GM23248 (cell line): ENCODE data around the gene XPC. TPM values are rescaled to one million over a fixed set of nuclear protein-coding genes. Genes with fewer than 3 reads are reported as not detected.
"Not testable (repeated sequence)": the region's sequence is repeated elsewhere in the genome, so short reads cannot be mapped to it uniquely, and the experiment has no call there.

Experiments
- DNase-seq: peaks from one replicate; pipeline ENCODE4 v3.0.0-alpha.2; 2015
- H2AFZ ChIP-seq: fragments of 200-600 bp; sonication (generic); 2 replicates; pipeline ENCODE4 v1.6.1; 2016; ENCODE audit warnings: antibody characterized with exemption
- H3F3A ChIP-seq: fragments of 200-600 bp; sonication (generic); 2 replicates; pipeline ENCODE4 v1.6.1; 2016; ENCODE audit warnings: mild to moderate bottlenecking, antibody characterized with exemption, mixed run types; ENCODE audit not compliant: insufficient read depth
- H3K27ac ChIP-seq: fragments of 200-600 bp; sonication (generic); 2 replicates; pipeline ENCODE4 v1.5.1; 2016; ENCODE audit warnings: mild to moderate bottlenecking
- H3K27me3 ChIP-seq: fragments of 200-600 bp; sonication (generic); replicated peaks from 2 replicates; pipeline ENCODE4 v1.6.1; 2016; ENCODE audit warnings: mild to moderate bottlenecking; ENCODE audit not compliant: insufficient read depth
- H3K36me3 ChIP-seq: fragments of 200-600 bp; sonication (generic); 2 replicates; pipeline ENCODE4 v1.6.1; 2016; ENCODE audit warnings: low read depth, mild to moderate bottlenecking
- H3K4me1 ChIP-seq: fragments of 200-600 bp; sonication (generic); 2 replicates; pipeline ENCODE4 v1.6.1; 2016; ENCODE audit warnings: mild to moderate bottlenecking; ENCODE audit not compliant: insufficient read depth
- H3K4me2 ChIP-seq: fragments of 200-600 bp; sonication (generic); one replicate; pipeline ENCODE4 v1.6.1; 2016; ENCODE audit warnings: mild to moderate bottlenecking; ENCODE audit not compliant: unreplicated experiment
- H3K4me3 ChIP-seq: fragments of 200-600 bp; sonication (generic); 2 replicates; pipeline ENCODE4 v1.5.1; 2016; ENCODE audit warnings: mild to moderate bottlenecking
- H3K79me2 ChIP-seq: fragments of 200-600 bp; sonication (generic); 2 replicates; pipeline ENCODE4 v1.6.1; 2016; ENCODE audit warnings: mild to moderate bottlenecking; ENCODE audit not compliant: insufficient read depth
- H3K9ac ChIP-seq: fragments of 200-600 bp; sonication (generic); 2 replicates; pipeline ENCODE4 v1.6.1; 2016; ENCODE audit warnings: mild to moderate bottlenecking
- H3K9me2 ChIP-seq: fragments of 200-600 bp; sonication (generic); 2 replicates; pipeline ENCODE4 v1.6.1; 2016; ENCODE audit warnings: mixed run types, mild to moderate bottlenecking, moderate library complexity; ENCODE audit not compliant: insufficient read depth
- H3K9me3 ChIP-seq: fragments of 200-600 bp; sonication (generic); one replicate; pipeline ENCODE4 v1.6.1; 2017; ENCODE audit warnings: low read depth
- H4K20me1 ChIP-seq: fragments of 200-600 bp; sonication (generic); 2 replicates; pipeline ENCODE4 v1.6.0; 2016; ENCODE audit not compliant: insufficient read depth
- EZH2 ChIP-seq: fragments of 200-600 bp; sonication (generic); IDR thresholded peaks from 2 replicates; pipeline ENCODE4 v1.6.1; 2018; ENCODE audit warnings: antibody characterized with exemption, mild to moderate bottlenecking; ENCODE audit not compliant: insufficient read depth, poor library complexity, severe bottlenecking
- EZH2phosphoT487 ChIP-seq: fragments of 200-600 bp; sonication (generic); IDR thresholded peaks from 2 replicates; pipeline ENCODE4 v1.6.1; 2018; ENCODE audit warnings: antibody characterized with exemption, moderate library complexity, mild to moderate bottlenecking, low read depth; ENCODE audit not compliant: insufficient read depth
- WGBS, 2 experiments: methylation state at CpG; one replicate each; pipeline ENCODE4 v1.1.6; 2015 to 2017; ENCODE audit warnings: low lambda C conversion rate in 2 of 2, low coverage in 1 of 2; ENCODE audit errors: missing lambda C conversion rate in 2 of 2; 5-methylcytosine and 5-hydroxymethylcytosine counted together
- in situ Hi-C: fragments of 300-500 bp; cut with MboI; formaldehyde crosslinking; loops from 2 replicates; pipeline ENCODE4 v1.15.0; 2020
- polyA plus RNA-seq: library from polyadenylated mRNA; unstranded; fragments of >200 nt; fragmentation: Nextera tagmentation; extraction: Ambion mirVana; gene quantifications from 2 replicates; pipeline ENCODE4 v1.2.1, GENCODE V29; 2016
- total RNA-seq: library from RNA; depleted of rRNA; stranded (reverse); fragments of >200 nt; shearing (Covaris generic); gene quantifications from 2 replicates; pipeline ENCODE4 v1.2.3, GENCODE V29; 2014

The XPC gene
- total and polyA plus RNA-seq, 2 experiments from 2014 or later = 42.4 to 62.1 TPM

GRCh38 chr3:14118400-14119381 lies 59.7 kb downstream of the XPC start:
- Histone ChIP-seq H3K4me3 (no peak overlapping the region), H3K27me3 (no peaks in the 10 kb centered on the region), H3K36me3 (0 out of 2 replicates have a peak, but pooled peaks cover 11% of the 10 kb centered on the region), H3K4me2 (no peak overlapping the region), H3K79me2 (peaks cover 33% of the 10 kb centered on the region), H3K9ac (no peak overlapping the region), H3K9me2 (no peaks in the 10 kb centered on the region), H3K9me3 (no peaks in the 10 kb centered on the region), H3K27ac (no peak overlapping the region), H3K4me1 (peaks cover 4% of the 10 kb centered on the region; the same call in 1 of the 2 replicates), H2AFZ (no peak overlapping the region), H3F3A (no peaks in the 10 kb centered on the region), H4K20me1 (no peaks in the 10 kb centered on the region)
- in situ Hi-C loops = no loop called here
- TF ChIP-seq EZH2phosphoT487 (no peak), EZH2 (no peak)
- no peak for DNase-seq
- 75 to 80% methylated on average over 13 of the region's 13 CpGs for WGBS, 2 experiments

GRCh38 chr3:14117468-14118399 lies 60.7 kb downstream of the XPC start:
- H3K79me2 ChIP-seq = peaks cover 23% of the 10 kb centered on the region
- no peak overlapping the region for H3K4me2 ChIP-seq
- no peak for DNase-seq
- no peak overlapping the region for H2AFZ ChIP-seq
- no peaks in the 10 kb centered on the region for H3K27me3 ChIP-seq
- no peaks in the 10 kb centered on the region for H3K4me1 ChIP-seq
- H3K9me2 ChIP-seq = no peaks in the 10 kb centered on the region
- in situ Hi-C loops = no loop called here
- no peak overlapping the region for H3K4me3 ChIP-seq
- no peaks in the 10 kb centered on the region for H3F3A ChIP-seq
- 86 to 89% methylated on average over 10 of the region's 10 CpGs for WGBS, 2 experiments
- no peak for TF ChIP-seq EZH2phosphoT487
- TF ChIP-seq EZH2 = no peak
- 0 out of 2 replicates have a peak, but pooled peaks cover 14% of the 10 kb centered on the region for H3K36me3 ChIP-seq
- H4K20me1 ChIP-seq = no peaks in the 10 kb centered on the region
- H3K9me3 ChIP-seq = no peaks in the 10 kb centered on the region
- no peak overlapping the region for H3K9ac ChIP-seq
- no peak overlapping the region for H3K27ac ChIP-seq

- Histone ChIP-seq H3K27me3 (no peaks in the 10 kb centered on the region), H4K20me1 (no peaks in the 10 kb centered on the region), H3K4me1 (no peaks in the 10 kb centered on the region), H2AFZ (no peak overlapping the region), H3K4me2 (no peak overlapping the region), H3K79me2 (peaks cover 5% of the 10 kb centered on the region), H3K27ac (no peak overlapping the region), H3K9me3 (no peaks in the 10 kb centered on the region), H3K36me3 (0 out of 2 replicates have a peak, but pooled peaks cover 25% of the 10 kb centered on the region), H3K9me2 (no peaks in the 10 kb centered on the region), H3F3A (no peaks in the 10 kb centered on the region), H3K9ac (no peak overlapping the region), H3K4me3 (no peak overlapping the region)
- 88 to 92% methylated on average over 7 of the region's 7 CpGs for WGBS, 2 experiments
- no peak for DNase-seq
- in situ Hi-C loops = no loop called here
- TF ChIP-seq EZH2phosphoT487 = no peak
- no peak for TF ChIP-seq EZH2
Measured at GRCh38 chr3:14113965-14114635, 64.3 kb downstream of the XPC start.

- no peaks in the 10 kb centered on the region for H3K27me3 ChIP-seq
- H3K9ac ChIP-seq = no peak overlapping the region
- H3K4me1 ChIP-seq = no peaks in the 10 kb centered on the region
- H4K20me1 ChIP-seq = no peaks in the 10 kb centered on the region
- H2AFZ ChIP-seq = no peak overlapping the region
- no peak overlapping the region for H3K27ac ChIP-seq
- no peaks in the 10 kb centered on the region for H3K9me3 ChIP-seq
- 96 to 97% methylated on average over 4 of the region's 4 CpGs for WGBS, 2 experiments
- in situ Hi-C loops = no loop called here
- H3F3A ChIP-seq = no peaks in the 10 kb centered on the region
- DNase-seq = peak; percentile 23
- H3K79me2 ChIP-seq = no peaks in the 10 kb centered on the region
- H3K9me2 ChIP-seq = no peaks in the 10 kb centered on the region
- H3K36me3 ChIP-seq = 0 out of 2 replicates have a peak, but pooled peaks cover 25% of the 10 kb centered on the region
- TF ChIP-seq EZH2phosphoT487 (no peak), EZH2 (no peak)
- no peak overlapping the region for H3K4me3 ChIP-seq
- no peak overlapping the region for H3K4me2 ChIP-seq
Measured at GRCh38 chr3:14110699-14111098, 67.7 kb downstream of the XPC start.

GRCh38 chr3:14109821-14110220 lies 68.6 kb downstream of the XPC start:
- H3K4me2 ChIP-seq, H4K20me1 ChIP-seq, H3K79me2 ChIP-seq, H3K9ac ChIP-seq, H3K4me3 ChIP-seq, H3K27ac ChIP-seq, H3K27me3 ChIP-seq, H3K9me3 ChIP-seq, H3K9me2 ChIP-seq, in situ Hi-C loops, DNase-seq, H3F3A ChIP-seq, H2AFZ ChIP-seq, H3K4me1 ChIP-seq: not testable (repeated sequence)
- WGBS, 2 experiments = 89 to 96% methylated on average over 5 of the region's 5 CpGs
- 0 out of 2 replicates have a peak, but pooled peaks cover 18% of the 10 kb centered on the region for H3K36me3 ChIP-seq
